Esophagus muscularis mucosa (tissue), 4 donors: ENCODE data around the gene XCR1.

ENCODE experiments used
- EP300 ChIP-seq: sonication (generic); formaldehyde crosslinking; IDR thresholded peaks from one replicate; pipeline ENCODE4 v1.6.1; 2017; ENCODE audit warnings: antibody characterized with exemption
- POLR2A ChIP-seq: fragments of 450-650 bp; IDR thresholded peaks from one replicate; pipeline ENCODE4 v1.6.1; 2017; ENCODE audit warnings: antibody characterized with exemption, moderate library complexity, mild to moderate bottlenecking, low read depth
- POLR2AphosphoS5 ChIP-seq, 2 donors: sonication (generic); formaldehyde crosslinking; IDR thresholded peaks; one replicate each; pipeline ENCODE4 v1.6.1; 2017; ENCODE audit warnings: antibody characterized with exemption in 2 of 2
- TF ChIP-seq, protein P1 (sequence below), 3 experiments: fragments of 200-600 bp in 2 of 3; fragments of 450-650 bp in 1 of 3; sonication (generic) in 2 of 3; IDR thresholded peaks; one replicate each; pipeline ENCODE4 v1.5.1; 2017 to 2019; ENCODE audit warnings: antibody characterized with exemption in 3 of 3, mild to moderate bottlenecking in 2 of 3, moderate library complexity in 1 of 3

DNA sequence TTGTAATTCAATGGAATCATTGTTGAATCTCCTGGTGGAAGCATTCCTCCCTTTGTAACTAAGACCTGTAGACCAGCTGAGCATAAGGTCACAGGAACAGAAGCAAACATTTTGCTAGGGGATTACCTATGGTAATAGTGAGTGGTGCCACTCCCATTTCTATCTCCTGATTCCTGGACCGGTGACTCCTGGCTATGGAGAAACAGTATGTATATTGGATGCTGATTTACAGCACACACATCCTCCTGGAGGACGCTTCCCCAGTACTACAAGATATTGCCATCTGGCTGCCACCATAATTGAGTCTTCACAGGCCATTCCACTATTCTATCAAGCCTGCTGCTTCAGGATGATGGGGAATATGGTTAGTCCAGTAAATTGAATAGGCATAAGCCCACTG, 33.3 kb upstream of the XCR1 start:
- TF ChIP-seq, protein P1, sequence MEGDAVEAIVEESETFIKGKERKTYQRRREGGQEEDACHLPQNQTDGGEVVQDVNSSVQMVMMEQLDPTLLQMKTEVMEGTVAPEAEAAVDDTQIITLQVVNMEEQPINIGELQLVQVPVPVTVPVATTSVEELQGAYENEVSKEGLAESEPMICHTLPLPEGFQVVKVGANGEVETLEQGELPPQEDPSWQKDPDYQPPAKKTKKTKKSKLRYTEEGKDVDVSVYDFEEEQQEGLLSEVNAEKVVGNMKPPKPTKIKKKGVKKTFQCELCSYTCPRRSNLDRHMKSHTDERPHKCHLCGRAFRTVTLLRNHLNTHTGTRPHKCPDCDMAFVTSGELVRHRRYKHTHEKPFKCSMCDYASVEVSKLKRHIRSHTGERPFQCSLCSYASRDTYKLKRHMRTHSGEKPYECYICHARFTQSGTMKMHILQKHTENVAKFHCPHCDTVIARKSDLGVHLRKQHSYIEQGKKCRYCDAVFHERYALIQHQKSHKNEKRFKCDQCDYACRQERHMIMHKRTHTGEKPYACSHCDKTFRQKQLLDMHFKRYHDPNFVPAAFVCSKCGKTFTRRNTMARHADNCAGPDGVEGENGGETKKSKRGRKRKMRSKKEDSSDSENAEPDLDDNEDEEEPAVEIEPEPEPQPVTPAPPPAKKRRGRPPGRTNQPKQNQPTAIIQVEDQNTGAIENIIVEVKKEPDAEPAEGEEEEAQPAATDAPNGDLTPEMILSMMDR (IDR thresholded peaks at IDR 0.05), result no peak
- TF ChIP-seq POLR2AphosphoS5 (IDR thresholded peaks at IDR 0.05), result no peak
- TF ChIP-seq POLR2A, result no peak
- TF ChIP-seq EP300, result no peak
